Esophagus muscularis mucosa (tissue), 4 donors: ENCODE measurements around the gene VTI1A. TPM values are rescaled to one million over a fixed set of nuclear protein-coding genes. Genes with fewer than 3 reads are reported as not detected.

Experiments used
- DNase-seq: peaks from one replicate; pipeline ENCODE4 v3.0.0-alpha.2; 2017; ENCODE audit errors: extremely low spot score
- H3K27ac ChIP-seq, 4 donors: fragments of 200-600 bp; sonication (generic); replicated peaks in 1 of 4; 1 replicate in 3 of 4; 2 replicates in 1 of 4; pipeline ENCODE4 v1.5.1; 2016 to 2019; ENCODE audit warnings: mild to moderate bottlenecking in 1 of 4
- H3K27me3 ChIP-seq, 4 donors: fragments of 200-600 bp; sonication (generic); one replicate each; pipeline versions ENCODE4 v1.5.1 to v1.6.0; 2016 to 2019
- H3K36me3 ChIP-seq, 4 donors: fragments of 200-600 bp; sonication (generic); one replicate each; pipeline ENCODE4 v1.5.1; 2016 to 2019
- H3K4me1 ChIP-seq, 4 donors: fragments of 200-600 bp; sonication (generic); one replicate each; pipeline ENCODE4 v1.5.1; 2016 to 2019
- H3K4me3 ChIP-seq, 4 donors: fragments of 200-600 bp; sonication (generic); 1 replicate in 2 of 4; 2 replicates in 2 of 4; pipeline ENCODE4 v1.5.1; 2016 to 2019; ENCODE audit warnings: mild to moderate bottlenecking in 4 of 4, moderate library complexity in 1 of 4
- H3K9me3 ChIP-seq, 4 donors: fragments of 200-600 bp; sonication (generic); 1 replicate in 3 of 4; 2 replicates in 1 of 4; pipeline ENCODE4 v1.5.1; 2016 to 2019
- EP300 ChIP-seq: sonication (generic); formaldehyde crosslinking; IDR thresholded peaks from one replicate; pipeline ENCODE4 v1.6.1; 2017; ENCODE audit warnings: antibody characterized with exemption
- POLR2A ChIP-seq: fragments of 450-650 bp; IDR thresholded peaks from one replicate; pipeline ENCODE4 v1.6.1; 2017; ENCODE audit warnings: antibody characterized with exemption, moderate library complexity, mild to moderate bottlenecking, low read depth
- POLR2AphosphoS5 ChIP-seq, 2 donors: sonication (generic); formaldehyde crosslinking; IDR thresholded peaks; one replicate each; pipeline ENCODE4 v1.6.1; 2017; ENCODE audit warnings: antibody characterized with exemption in 2 of 2
- WGBS: methylation state at CpG from one replicate; pipeline ENCODE4 v1.1.5; 2018; 5-methylcytosine and 5-hydroxymethylcytosine counted together
- intact Hi-C: fragments of 100-400 bp; cut with DNase I; formaldehyde crosslinking; loops from one replicate; pipeline ENCODE4 v1.15.1; 2023
- total RNA-seq, 4 donors: library from RNA; depleted of rRNA; stranded (reverse); fragments of >200 nt; gene quantifications; one replicate each; pipeline versions ENCODE4 v1.1.0 to v1.2.1, GENCODE V29; 2016
- TF ChIP-seq, protein P1 (sequence below), 3 experiments: fragments of 200-600 bp in 2 of 3; fragments of 450-650 bp in 1 of 3; sonication (generic) in 2 of 3; IDR thresholded peaks; one replicate each; pipeline ENCODE4 v1.5.1; 2017 to 2019; ENCODE audit warnings: antibody characterized with exemption in 3 of 3, mild to moderate bottlenecking in 2 of 3, moderate library complexity in 1 of 3

VTI1A gene
- total RNA-seq, 4 donors from 2014 or later = 27.6 to 42.7 (median 33.8) TPM

GRCh38 chr10:112634096-112634830, 187.2 kb downstream of the VTI1A start:
- TF ChIP-seq, protein P1, sequence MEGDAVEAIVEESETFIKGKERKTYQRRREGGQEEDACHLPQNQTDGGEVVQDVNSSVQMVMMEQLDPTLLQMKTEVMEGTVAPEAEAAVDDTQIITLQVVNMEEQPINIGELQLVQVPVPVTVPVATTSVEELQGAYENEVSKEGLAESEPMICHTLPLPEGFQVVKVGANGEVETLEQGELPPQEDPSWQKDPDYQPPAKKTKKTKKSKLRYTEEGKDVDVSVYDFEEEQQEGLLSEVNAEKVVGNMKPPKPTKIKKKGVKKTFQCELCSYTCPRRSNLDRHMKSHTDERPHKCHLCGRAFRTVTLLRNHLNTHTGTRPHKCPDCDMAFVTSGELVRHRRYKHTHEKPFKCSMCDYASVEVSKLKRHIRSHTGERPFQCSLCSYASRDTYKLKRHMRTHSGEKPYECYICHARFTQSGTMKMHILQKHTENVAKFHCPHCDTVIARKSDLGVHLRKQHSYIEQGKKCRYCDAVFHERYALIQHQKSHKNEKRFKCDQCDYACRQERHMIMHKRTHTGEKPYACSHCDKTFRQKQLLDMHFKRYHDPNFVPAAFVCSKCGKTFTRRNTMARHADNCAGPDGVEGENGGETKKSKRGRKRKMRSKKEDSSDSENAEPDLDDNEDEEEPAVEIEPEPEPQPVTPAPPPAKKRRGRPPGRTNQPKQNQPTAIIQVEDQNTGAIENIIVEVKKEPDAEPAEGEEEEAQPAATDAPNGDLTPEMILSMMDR (IDR thresholded peaks at IDR 0.05) = no peak
- TF ChIP-seq POLR2A (no peak), EP300 (no peak), POLR2AphosphoS5 (IDR thresholded peaks at IDR 0.05) (no peak)
- DNase-seq = no peak
- WGBS = 75% methylated on average over 5 of the region's 5 CpGs
- Histone ChIP-seq H3K9me3 (no peaks in the 10 kb centered on the region), H3K27me3 (no peaks in the 10 kb centered on the region), H3K4me1 (no peaks in the 10 kb centered on the region), H3K36me3 (no peaks in the 10 kb centered on the region), H3K27ac (no peak overlapping the region), H3K4me3 (no peak overlapping the region)
- intact Hi-C loops = no loop called here

DNA sequence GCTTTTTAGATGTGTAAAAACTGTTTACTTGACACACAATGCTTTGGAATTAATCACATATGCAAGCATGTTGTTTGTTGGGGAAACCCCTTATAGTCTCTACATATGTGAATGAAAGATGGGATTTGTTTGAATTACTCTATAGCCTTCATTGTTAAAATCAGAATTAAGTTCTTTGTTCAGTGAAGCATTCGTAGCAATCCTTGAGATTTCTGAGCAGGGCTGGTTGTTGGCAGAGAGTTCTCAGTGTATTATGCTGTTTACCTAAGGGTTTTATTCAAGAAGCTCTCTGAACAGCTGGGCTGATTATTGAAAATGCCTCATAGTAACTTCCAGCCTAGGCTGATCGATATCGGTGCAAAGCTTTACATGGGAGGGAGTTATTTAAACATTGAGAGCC, 190.9 kb downstream of the VTI1A start:
- WGBS = 74% methylated on average over 3 of the region's 3 CpGs
- no peak for TF ChIP-seq EP300
- TF ChIP-seq POLR2AphosphoS5 (IDR thresholded peaks at IDR 0.05) = no peak
- TF ChIP-seq, protein P1 (IDR thresholded peaks at IDR 0.05) = no peak
- TF ChIP-seq POLR2A = no peak
- intact Hi-C loops = no loop called here
- no peaks in the 10 kb centered on the region for H3K4me1 ChIP-seq
- H3K9me3 ChIP-seq = no peaks in the 10 kb centered on the region
- DNase-seq = no peak
- no peak overlapping the region for H3K4me3 ChIP-seq
- H3K27me3 ChIP-seq = no peaks in the 10 kb centered on the region
- no peak overlapping the region for H3K27ac ChIP-seq
- H3K36me3 ChIP-seq = no peaks in the 10 kb centered on the region

GRCh38 chr10:112639298-112639697, 192.3 kb downstream of the VTI1A start:
- Histone ChIP-seq H3K27me3 (no peaks in the 10 kb centered on the region), H3K27ac (no peak overlapping the region), H3K36me3 (no peaks in the 10 kb centered on the region), H3K4me3 (no peak overlapping the region), H3K4me1 (no peaks in the 10 kb centered on the region), H3K9me3 (no peaks in the 10 kb centered on the region)
- intact Hi-C loops = no loop called here
- no peak for TF ChIP-seq POLR2AphosphoS5 (IDR thresholded peaks at IDR 0.05)
- no peak for TF ChIP-seq EP300
- TF ChIP-seq, protein P1 (IDR thresholded peaks at IDR 0.05) = no peak
- TF ChIP-seq POLR2A = no peak
- no peak for DNase-seq
- 86% methylated on average over 1 of the region's 1 CpG for WGBS

GRCh38 chr10:112640638-112641037, 193.6 kb downstream of the VTI1A start:
- intact Hi-C loops = no loop called here
- no peaks in the 10 kb centered on the region for H3K9me3 ChIP-seq
- no peaks in the 10 kb centered on the region for H3K4me1 ChIP-seq
- no peak for DNase-seq
- 83% methylated on average over 3 of the region's 3 CpGs for WGBS
- no peaks in the 10 kb centered on the region for H3K27me3 ChIP-seq
- TF ChIP-seq, protein P1 (IDR thresholded peaks at IDR 0.05) = no peak
- no peak for TF ChIP-seq EP300
- TF ChIP-seq POLR2A = no peak
- no peak for TF ChIP-seq POLR2AphosphoS5 (IDR thresholded peaks at IDR 0.05)
- no peak overlapping the region for H3K4me3 ChIP-seq
- no peak overlapping the region for H3K27ac ChIP-seq
- no peaks in the 10 kb centered on the region for H3K36me3 ChIP-seq
